GM18499 (cell line): ENCODE results near the gene MAK.
A peak's percentile ranks its signal among the peaks of the same experiment; 100 is the strongest.
"Not testable (repeated sequence)": the region's sequence is repeated elsewhere in the genome, so short reads cannot be mapped to it uniquely, and the experiment has no call there.

Experiments
- ATAC-seq: cut with Tn5 transposase; IDR thresholded peaks from one replicate; pipeline ENCODE4 v1.9.1; 2021; ENCODE audit warnings: moderate number of reproducible peaks; ENCODE audit not compliant: insufficient read depth, unreplicated experiment

MAK gene

GRCh38 chr6:10857259-10857658, 18.9 kb upstream of the MAK start:
- ATAC-seq = no peak

DNA sequence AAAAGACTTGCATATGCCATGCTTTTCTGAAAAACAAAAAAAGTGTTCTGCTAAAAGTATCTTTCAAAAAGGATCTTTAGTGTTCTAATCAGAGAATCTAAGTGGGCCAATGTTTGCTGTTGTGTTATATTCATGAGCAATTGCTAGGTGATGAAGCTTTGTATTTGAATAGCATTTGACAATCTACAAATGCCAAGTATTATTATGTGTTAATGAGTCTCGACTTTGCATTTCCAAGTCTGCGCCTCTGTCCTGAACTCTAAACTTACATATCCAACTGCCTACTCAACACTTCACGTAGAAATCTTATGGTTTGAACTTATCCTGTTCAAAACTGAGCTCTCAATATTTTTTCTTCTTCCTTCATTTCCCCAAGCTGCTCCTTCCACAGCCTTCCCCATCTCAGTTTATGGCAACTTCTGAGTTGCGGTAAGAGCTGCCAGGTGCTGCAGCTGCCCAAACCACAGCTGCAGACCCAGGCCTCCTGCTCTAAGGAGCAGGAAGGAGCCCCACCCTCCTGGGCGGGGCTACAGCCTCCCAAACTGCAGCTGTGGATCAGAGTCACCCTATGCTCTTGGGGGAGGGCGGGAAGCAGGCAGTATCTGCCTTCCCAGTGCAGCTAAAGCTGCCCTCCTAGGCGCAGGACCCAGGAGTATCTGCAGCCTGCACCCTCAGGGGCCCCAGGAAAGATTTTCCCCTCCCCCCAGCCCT, 16.7 kb upstream of the MAK start:
- no peak for ATAC-seq

DNA sequence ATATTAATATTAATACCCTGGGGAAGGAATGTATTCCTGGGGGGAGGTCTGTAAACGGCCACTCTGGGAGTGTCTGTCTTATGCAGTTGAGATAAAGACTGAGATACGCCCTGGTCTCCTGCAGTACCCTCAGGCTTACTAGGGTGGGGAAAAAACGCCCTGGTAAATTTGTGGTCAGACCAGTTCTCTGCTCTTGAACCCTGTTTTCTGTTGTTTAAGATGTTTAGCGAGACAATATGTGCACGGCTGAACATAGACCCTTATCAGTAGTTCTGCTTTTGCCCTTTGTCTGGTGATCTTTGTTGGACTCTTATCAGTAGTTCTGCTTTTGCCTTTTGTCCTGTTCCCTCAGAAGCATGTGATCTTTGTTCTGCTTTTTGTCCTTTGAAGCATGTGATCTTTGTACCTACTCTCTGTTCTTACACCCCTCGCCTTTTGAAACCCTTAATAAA, 15.5 kb upstream of the MAK start:
- ATAC-seq = not testable (repeated sequence)

DNA sequence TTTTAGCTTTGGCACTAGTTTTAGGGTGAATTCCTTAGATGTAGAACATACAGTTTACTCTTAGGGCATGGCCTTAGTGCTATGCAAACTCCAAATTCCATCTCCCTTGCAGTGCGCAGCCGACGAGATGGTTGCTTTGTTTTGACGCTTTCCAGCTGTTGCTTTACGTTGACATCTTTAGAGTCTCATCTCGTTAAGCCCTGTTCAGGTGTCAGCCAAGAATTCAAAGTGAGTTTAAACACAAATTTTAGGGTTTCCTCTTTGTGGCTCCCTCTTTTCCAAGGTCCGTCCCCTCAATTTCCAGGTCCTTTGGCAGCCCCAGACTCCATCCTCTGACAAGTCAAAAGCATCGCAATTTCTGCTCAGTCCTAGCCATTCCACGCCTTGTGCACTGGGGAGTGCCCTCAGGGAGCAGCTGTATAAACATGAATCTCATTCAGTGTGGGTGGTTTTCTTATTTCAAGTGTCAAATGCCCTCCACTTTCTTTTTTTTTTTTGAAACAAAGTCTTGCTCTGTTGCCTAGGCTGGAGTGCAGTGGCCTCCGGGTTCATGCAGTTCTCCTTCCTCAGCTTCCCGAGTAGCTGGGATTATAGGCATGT, 14.1 kb upstream of the MAK start:
- no peak for ATAC-seq

GRCh38 chr6:10850728-10851127, 12.4 kb upstream of the MAK start:
- ATAC-seq = no peak

GRCh38 chr6:10849901-10850300, 11.6 kb upstream of the MAK start:
- ATAC-seq = no peak

- ATAC-seq = no peak
These were observed 9.3 kb upstream of the MAK start for GRCh38 chr6:10847684-10848083.

- no peak for ATAC-seq
These were observed 5.2 kb upstream of the MAK start for GRCh38 chr6:10843554-10843953.

- peak; percentile 75 for ATAC-seq
These were observed 525 bp upstream of the MAK start for GRCh38 chr6:10838794-10839333.

DNA sequence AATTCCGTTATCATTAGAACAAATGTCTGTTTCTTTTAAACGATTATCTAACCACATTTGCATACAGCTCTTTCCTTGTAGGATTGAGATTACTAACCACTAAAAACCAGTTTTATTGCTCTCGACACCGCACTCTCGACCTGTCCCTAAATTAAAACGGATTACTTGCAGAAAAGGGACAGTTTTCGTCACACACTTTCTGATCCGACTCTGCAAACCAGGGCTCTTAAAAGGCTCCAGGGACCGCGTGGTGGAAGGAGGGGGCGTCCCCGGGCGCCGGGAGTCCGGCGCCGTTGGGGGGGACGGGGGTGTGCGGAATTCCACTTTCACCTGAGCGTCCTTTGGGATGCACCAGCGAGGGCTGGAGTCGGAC, 731 bp downstream of the MAK start:
- no peak for ATAC-seq

DNA sequence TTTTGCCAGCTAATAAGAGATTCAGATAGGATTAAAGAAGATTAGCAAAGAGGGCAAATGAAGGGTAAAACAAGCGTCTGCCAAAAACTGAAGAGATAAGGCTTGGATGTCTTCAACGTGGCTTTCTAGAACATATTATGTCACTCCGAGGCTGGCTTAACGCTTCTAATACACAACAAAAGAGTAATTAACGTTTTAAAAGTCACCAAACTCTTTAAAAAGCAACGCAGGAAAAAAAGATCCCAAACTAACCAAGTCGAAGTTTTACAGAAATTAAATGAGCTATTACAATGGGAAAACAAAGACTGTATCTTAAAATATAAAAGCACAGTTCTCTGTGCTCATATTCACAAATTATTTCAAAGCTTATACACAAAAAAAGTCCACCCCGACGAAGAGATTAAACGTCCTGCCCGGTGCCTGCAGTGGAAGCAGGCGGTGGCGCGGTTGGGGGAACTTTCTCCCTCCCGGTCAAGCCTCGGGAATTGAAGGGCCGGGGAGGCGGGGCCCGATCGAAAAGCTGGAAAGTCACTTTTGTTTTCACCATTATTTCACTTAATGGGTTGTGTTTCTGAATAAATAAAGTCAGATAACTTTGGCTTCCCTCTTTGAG, 1.2 kb downstream of the MAK start:
- ATAC-seq = no peak

GRCh38 chr6:10834823-10835222, 3.5 kb downstream of the MAK start:
- no peak for ATAC-seq

DNA sequence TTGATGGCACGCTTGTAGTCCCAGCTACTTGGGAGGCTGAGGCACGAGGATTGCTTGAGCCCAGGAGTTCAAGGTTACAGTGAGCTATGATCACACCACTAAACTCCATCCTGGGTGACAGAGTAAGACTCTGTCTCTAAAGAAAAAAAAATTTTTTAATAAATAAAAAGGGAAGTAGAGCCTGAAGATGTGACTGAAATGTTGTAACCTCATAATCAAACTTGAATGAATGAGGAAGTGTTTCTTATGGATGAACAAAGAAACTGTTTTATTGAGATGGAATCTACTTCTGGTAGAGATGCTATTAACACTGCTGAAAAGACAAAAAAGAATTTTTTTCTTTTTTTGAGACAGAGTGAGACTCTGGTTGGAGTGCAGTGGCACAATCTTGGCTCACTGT, 6.7 kb downstream of the MAK start:
- ATAC-seq = no peak

DNA sequence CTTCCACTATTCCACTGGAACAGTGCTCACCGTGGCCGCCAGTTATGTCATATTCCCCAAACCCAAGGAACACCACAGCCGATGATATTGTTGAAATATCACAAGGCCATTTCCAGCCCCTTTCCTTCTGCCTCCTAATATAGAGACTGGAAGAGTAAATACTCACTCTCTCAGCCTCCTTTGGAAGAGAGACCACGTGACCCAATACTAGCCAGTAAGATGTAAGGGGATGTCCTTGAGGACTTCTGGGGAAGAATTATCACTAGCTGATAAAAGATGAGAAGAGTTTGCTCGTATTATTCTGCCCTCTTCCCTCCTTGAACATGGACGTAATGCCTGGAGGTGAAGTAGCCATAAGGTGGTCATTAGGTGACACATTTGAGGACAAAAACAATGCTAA, 13.5 kb downstream of the MAK start:
- ATAC-seq = no peak

GRCh38 chr6:10824297-10824696, 14.0 kb downstream of the MAK start:
- no peak for ATAC-seq

GRCh38 chr6:10814176-10814575, 24.2 kb downstream of the MAK start:
- ATAC-seq = not testable (repeated sequence)

DNA sequence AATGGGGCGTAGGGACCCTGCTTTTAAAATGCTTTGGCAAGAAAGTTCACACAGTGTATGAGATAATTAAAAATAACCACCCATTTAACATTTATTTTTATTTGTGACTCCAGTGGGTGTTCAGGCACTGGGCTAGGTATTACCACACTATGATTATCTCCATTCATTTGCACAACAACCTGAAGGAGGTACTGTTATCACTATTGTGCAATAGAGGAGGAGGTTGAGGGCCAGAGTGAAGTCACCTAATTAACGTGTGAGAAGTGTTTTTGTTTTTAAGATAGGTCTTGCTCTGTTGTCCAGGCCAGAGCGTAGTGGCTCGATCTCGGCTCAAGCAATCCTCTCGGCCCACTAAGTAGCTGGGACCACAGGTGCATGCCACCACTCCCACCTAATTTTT, 29.2 kb downstream of the MAK start:
- ATAC-seq = no peak

GRCh38 chr6:10808376-10808775, 30.0 kb downstream of the MAK start:
- no peak for ATAC-seq

- ATAC-seq = peak; percentile 92
These were observed 37.0 kb downstream of the MAK start for GRCh38 chr6:10801224-10801848.

- no peak for ATAC-seq
These were observed 37.5 kb downstream of the MAK start for GRCh38 chr6:10800810-10801209.

- no peak for ATAC-seq
These were observed 44.1 kb downstream of the MAK start for GRCh38 chr6:10794239-10794638.
